HEK293 (cell line): ENCODE measurements around the gene MUS81.

Source experiments
- CTCF ChIP-seq: fragments of 450-650 bp; formaldehyde crosslinking; IDR thresholded peaks from 2 replicates; pipeline ENCODE4 v1.5.1; 2016; ENCODE audit warnings: missing biosample characterization, missing genetic modification characterization
- ZBTB17 ChIP-seq: fragments of 450-650 bp; formaldehyde crosslinking; IDR thresholded peaks from 2 replicates; pipeline ENCODE4 v1.5.1; 2016; ENCODE audit warnings: missing biosample characterization, missing genetic modification characterization
- ZNF140 ChIP-seq: fragments of 450-650 bp; formaldehyde crosslinking; IDR thresholded peaks from 2 replicates; pipeline ENCODE4 v1.5.1; 2016; ENCODE audit warnings: missing biosample characterization, missing genetic modification characterization
- ZNF24 ChIP-seq: fragments of 450-650 bp; formaldehyde crosslinking; IDR thresholded peaks from 2 replicates; pipeline ENCODE4 v1.5.1; 2016; ENCODE audit warnings: missing biosample characterization, missing genetic modification characterization
- ZNF274 ChIP-seq, 2 experiments: fragments of 200-500 bp in 1 of 2; fragments of 450-650 bp in 1 of 2; sonication (Bioruptor generic) in 1 of 2; formaldehyde crosslinking in 1 of 2; IDR thresholded peaks; 2 replicates each; pipeline versions ENCODE4 v1.5.1 to v1.6.1; 2014 to 2016; ENCODE audit warnings: borderline replicate concordance in 1 of 2, inconsistent platforms in 1 of 2, low read length in 1 of 2, missing biosample characterization in 1 of 2, missing genetic modification characterization in 1 of 2
- ZNF280D ChIP-seq: fragments of 450-650 bp; formaldehyde crosslinking; IDR thresholded peaks from 2 replicates; pipeline ENCODE4 v1.5.1; 2016; ENCODE audit warnings: missing biosample characterization, missing genetic modification characterization
- ZNF335 ChIP-seq: fragments of 450-650 bp; formaldehyde crosslinking; conservative IDR thresholded peaks from 2 replicates; pipeline ENCODE4 v1.5.1; 2016; ENCODE audit warnings: missing biosample characterization, missing genetic modification characterization
- ZNF707 ChIP-seq: fragments of 450-650 bp; formaldehyde crosslinking; IDR thresholded peaks from 2 replicates; pipeline ENCODE4 v1.5.1; 2016; ENCODE audit warnings: missing biosample characterization, missing genetic modification characterization
- ZNF768 ChIP-seq: fragments of 450-650 bp; formaldehyde crosslinking; IDR thresholded peaks from 2 replicates; pipeline ENCODE4 v1.5.1; 2018; ENCODE audit warnings: missing biosample characterization, mild to moderate bottlenecking, missing genetic modification characterization
- ZSCAN5A ChIP-seq: fragments of 450-650 bp; formaldehyde crosslinking; IDR thresholded peaks from 2 replicates; pipeline ENCODE4 v1.5.1; 2016; ENCODE audit warnings: missing biosample characterization, missing genetic modification characterization
- TF ChIP-seq, protein P1 (sequence below): fragments of 450-650 bp; formaldehyde crosslinking; conservative IDR thresholded peaks from 2 replicates; pipeline ENCODE4 v1.5.1; 2016; ENCODE audit warnings: low read depth, missing biosample characterization, missing genetic modification characterization
- TF ChIP-seq, protein P2 (sequence below): fragments of 450-650 bp; formaldehyde crosslinking; IDR thresholded peaks from 2 replicates; pipeline ENCODE4 v1.5.1; 2016; ENCODE audit warnings: missing biosample characterization, missing genetic modification characterization, low read depth
- TF ChIP-seq, protein P3 (sequence below): fragments of 450-650 bp; formaldehyde crosslinking; IDR thresholded peaks from 2 replicates; pipeline ENCODE4 v1.5.1; 2016; ENCODE audit warnings: missing biosample characterization, missing genetic modification characterization

DNA sequence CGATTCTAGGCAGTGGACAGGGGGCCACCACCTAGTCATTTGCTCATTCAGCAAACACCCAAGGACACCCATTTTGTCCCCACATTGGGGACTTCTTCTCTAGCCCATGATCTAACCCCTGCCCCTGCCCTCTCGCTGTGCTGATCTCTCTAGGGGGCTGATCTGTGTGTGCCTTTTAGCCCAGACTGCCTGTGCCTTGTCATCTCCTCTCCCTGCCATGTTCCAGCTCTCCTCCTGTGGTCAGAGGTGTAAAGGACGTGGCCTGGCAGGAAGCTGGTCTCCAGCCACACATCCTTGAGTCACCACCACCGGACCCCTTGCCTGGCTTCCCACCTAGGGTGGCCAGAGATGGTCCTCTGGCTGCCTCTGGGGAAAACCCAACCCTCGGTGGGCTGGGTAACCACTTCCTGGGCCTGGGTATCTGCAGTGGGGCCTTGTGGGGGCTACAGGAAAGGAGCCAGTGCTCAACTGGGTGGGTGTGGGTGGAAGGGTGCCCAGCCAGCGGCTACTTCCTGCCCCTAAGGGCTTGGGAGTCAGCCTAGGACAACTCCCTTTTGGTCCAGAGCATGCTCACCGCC, 20.7 kb downstream of the MUS81 start:
- TF ChIP-seq ZNF24 (tag by site-specific recombination) (no peak), CTCF (tag by site-specific recombination) (no peak), ZNF768 (tag by site-specific recombination) (no peak), ZNF707 (tag by site-specific recombination) (no peak), ZNF274 (IDR thresholded peaks at IDR 0.05; ENCODE audit: low read length) (no peak), ZNF274 (tag by site-specific recombination; IDR thresholded peaks at IDR 0.05; ENCODE audit: borderline replicate concordance) (no peak), ZSCAN5A (tag by site-specific recombination) (no peak), ZNF280D (tag by site-specific recombination) (no peak), ZNF140 (no peak), ZNF335 (tag by site-specific recombination) (no peak), ZBTB17 (tag by site-specific recombination) (no peak)
- TF ChIP-seq, protein P1, sequence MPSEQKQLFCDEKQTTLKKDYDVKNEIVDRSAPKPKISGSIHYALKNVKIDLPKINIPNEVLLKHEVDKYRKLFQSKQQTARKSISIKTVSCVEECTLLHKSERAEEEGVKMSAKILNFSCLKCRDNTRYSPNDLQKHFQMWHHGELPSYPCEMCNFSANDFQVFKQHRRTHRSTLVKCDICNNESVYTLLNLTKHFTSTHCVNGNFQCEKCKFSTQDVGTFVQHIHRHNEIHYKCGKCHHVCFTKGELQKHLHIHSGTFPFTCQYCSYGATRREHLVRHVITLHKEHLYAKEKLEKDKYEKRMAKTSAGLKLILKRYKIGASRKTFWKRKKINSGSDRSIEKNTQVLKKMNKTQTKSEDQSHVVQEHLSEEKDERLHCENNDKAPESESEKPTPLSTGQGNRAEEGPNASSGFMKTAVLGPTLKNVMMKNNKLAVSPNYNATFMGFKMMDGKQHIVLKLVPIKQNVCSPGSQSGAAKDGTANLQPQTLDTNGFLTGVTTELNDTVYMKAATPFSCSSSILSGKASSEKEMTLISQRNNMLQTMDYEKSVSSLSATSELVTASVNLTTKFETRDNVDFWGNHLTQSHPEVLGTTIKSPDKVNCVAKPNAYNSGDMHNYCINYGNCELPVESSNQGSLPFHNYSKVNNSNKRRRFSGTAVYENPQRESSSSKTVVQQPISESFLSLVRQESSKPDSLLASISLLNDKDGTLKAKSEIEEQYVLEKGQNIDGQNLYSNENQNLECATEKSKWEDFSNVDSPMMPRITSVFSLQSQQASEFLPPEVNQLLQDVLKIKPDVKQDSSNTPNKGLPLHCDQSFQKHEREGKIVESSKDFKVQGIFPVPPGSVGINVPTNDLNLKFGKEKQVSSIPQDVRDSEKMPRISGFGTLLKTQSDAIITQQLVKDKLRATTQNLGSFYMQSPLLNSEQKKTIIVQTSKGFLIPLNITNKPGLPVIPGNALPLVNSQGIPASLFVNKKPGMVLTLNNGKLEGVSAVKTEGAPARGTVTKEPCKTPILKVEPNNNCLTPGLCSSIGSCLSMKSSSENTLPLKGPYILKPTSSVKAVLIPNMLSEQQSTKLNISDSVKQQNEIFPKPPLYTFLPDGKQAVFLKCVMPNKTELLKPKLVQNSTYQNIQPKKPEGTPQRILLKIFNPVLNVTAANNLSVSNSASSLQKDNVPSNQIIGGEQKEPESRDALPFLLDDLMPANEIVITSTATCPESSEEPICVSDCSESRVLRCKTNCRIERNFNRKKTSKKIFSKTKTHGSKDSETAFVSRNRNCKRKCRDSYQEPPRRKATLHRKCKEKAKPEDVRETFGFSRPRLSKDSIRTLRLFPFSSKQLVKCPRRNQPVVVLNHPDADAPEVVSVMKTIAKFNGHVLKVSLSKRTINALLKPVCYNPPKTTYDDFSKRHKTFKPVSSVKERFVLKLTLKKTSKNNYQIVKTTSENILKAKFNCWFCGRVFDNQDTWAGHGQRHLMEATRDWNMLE (tag by site-specific recombination): no peak
- TF ChIP-seq, protein P2, sequence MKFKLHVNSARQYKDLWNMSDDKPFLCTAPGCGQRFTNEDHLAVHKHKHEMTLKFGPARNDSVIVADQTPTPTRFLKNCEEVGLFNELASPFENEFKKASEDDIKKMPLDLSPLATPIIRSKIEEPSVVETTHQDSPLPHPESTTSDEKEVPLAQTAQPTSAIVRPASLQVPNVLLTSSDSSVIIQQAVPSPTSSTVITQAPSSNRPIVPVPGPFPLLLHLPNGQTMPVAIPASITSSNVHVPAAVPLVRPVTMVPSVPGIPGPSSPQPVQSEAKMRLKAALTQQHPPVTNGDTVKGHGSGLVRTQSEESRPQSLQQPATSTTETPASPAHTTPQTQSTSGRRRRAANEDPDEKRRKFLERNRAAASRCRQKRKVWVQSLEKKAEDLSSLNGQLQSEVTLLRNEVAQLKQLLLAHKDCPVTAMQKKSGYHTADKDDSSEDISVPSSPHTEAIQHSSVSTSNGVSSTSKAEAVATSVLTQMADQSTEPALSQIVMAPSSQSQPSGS (tag by site-specific recombination): no peak
- TF ChIP-seq, protein P3, sequence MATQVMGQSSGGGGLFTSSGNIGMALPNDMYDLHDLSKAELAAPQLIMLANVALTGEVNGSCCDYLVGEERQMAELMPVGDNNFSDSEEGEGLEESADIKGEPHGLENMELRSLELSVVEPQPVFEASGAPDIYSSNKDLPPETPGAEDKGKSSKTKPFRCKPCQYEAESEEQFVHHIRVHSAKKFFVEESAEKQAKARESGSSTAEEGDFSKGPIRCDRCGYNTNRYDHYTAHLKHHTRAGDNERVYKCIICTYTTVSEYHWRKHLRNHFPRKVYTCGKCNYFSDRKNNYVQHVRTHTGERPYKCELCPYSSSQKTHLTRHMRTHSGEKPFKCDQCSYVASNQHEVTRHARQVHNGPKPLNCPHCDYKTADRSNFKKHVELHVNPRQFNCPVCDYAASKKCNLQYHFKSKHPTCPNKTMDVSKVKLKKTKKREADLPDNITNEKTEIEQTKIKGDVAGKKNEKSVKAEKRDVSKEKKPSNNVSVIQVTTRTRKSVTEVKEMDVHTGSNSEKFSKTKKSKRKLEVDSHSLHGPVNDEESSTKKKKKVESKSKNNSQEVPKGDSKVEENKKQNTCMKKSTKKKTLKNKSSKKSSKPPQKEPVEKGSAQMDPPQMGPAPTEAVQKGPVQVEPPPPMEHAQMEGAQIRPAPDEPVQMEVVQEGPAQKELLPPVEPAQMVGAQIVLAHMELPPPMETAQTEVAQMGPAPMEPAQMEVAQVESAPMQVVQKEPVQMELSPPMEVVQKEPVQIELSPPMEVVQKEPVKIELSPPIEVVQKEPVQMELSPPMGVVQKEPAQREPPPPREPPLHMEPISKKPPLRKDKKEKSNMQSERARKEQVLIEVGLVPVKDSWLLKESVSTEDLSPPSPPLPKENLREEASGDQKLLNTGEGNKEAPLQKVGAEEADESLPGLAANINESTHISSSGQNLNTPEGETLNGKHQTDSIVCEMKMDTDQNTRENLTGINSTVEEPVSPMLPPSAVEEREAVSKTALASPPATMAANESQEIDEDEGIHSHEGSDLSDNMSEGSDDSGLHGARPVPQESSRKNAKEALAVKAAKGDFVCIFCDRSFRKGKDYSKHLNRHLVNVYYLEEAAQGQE (tag by site-specific recombination): no peak
